ENCODE measurements around the gene MTCL1. TPM values are rescaled to one million over a fixed set of nuclear protein-coding genes. Genes with fewer than 3 reads are reported as not detected.

Gene MTCL1
- total RNA-seq, 1 experiment from 2014 or later = 22.7 TPM

- H3K4me3 ChIP-seq (replicated peaks in 1 of 2; ENCODE audit: low read depth in 1 of 2, low read length in 2 of 2) = no peak overlapping the region
- DNase-seq (ENCODE audit: low read depth, low spot score) = no peak
- peaks cover 17 to 36% of the 10 kb centered on the region in 2 experiments; a peak in 3 of 4 replicates for H3K4me1 ChIP-seq (ENCODE audit: control insufficient read depth in 1 of 2, insufficient read depth in 2 of 2, low read length in 2 of 2)
- TF ChIP-seq YY1 (IDR thresholded peaks at IDR 0.05; ENCODE audit: extremely low read depth, insufficient replicate concordance, low read depth, low read length) (no peak), ZBTB33 (IDR thresholded peaks at IDR 0.05; ENCODE audit: extremely low read depth, insufficient replicate concordance, low read length) (no peak), EGR1 (IDR thresholded peaks at IDR 0.05; ENCODE audit: low read depth) (no peak), EZH2 (IDR thresholded peaks at IDR 0.05) (no peak), SP1 (IDR thresholded peaks at IDR 0.05; ENCODE audit: low read depth) (no peak), RAD21 (IDR thresholded peaks at IDR 0.05; ENCODE audit: low read depth) (no peak), MAX (IDR thresholded peaks at IDR 0.05) (no peak), CTCF (IDR thresholded peaks at IDR 0.05 in 2 of 3, conservative IDR thresholded peaks at IDR 0.05 in 1 of 3; ENCODE audit: borderline replicate concordance in 1 of 3, insufficient read depth in 1 of 3, low read depth in 2 of 3, low read length in 2 of 3) (no peak), ELF1 (IDR thresholded peaks at IDR 0.05; ENCODE audit: borderline replicate concordance, low read depth) (no peak), CBX3 (IDR thresholded peaks at IDR 0.05; ENCODE audit: low read depth) (no peak), ZFX (IDR thresholded peaks at IDR 0.05) (no peak), CEBPB (IDR thresholded peaks at IDR 0.05; ENCODE audit: low read depth) (no peak), ATF3 (IDR thresholded peaks at IDR 0.05) (no peak), POLR2A (IDR thresholded peaks at IDR 0.05; ENCODE audit: borderline replicate concordance, extremely low read depth, insufficient read depth, insufficient read length) (no peak), POLR2AphosphoS5 (IDR thresholded peaks at IDR 0.05; ENCODE audit: low read depth, low read length) (no peak), ZNF274 (IDR thresholded peaks at IDR 0.05; ENCODE audit: low read depth, low read length) (no peak), FOSL1 (IDR thresholded peaks at IDR 0.05; ENCODE audit: low read depth) (no peak), SIN3A (IDR thresholded peaks at IDR 0.05; ENCODE audit: low read depth) (no peak), TCF7L2 (IDR thresholded peaks at IDR 0.05; ENCODE audit: borderline replicate concordance, extremely low read depth, insufficient read depth, insufficient read length) (no peak), JUND (IDR thresholded peaks at IDR 0.05) (no peak)
- H3K9me3 ChIP-seq (ENCODE audit: control insufficient read depth in 1 of 2, insufficient read depth in 1 of 2, low read depth in 1 of 2, low read length in 2 of 2) = no peaks in the 10 kb centered on the region
- ChIA-PET CTCF (no interaction called here), POLR2A (no interaction called here), RAD21 (ENCODE audit: low non-redundant PET in 1 of 2, low total read pairs in 2 of 2, uncharacterized antibody in 2 of 2, unreplicated experiment in 2 of 2) (no interaction called here)
- no peaks in the 10 kb centered on the region for H3K27me3 ChIP-seq (ENCODE audit: insufficient read depth, low read length)
- H3K79me2 ChIP-seq (ENCODE audit: insufficient read depth, low read length) = peaks cover 14% of the 10 kb centered on the region
- H3K36me3 ChIP-seq (ENCODE audit: control insufficient read depth in 1 of 2, insufficient read depth in 2 of 2, low read length in 2 of 2) = no peaks in the 10 kb centered on the region; a peak in 1 of 4 replicates
- H4K20me1 ChIP-seq (ENCODE audit: insufficient read depth) = no peaks in the 10 kb centered on the region
- no peak overlapping the region for H2AFZ ChIP-seq (ENCODE audit: low read depth, low read length, poor library complexity, severe bottlenecking)
- no peak for ATAC-seq
- H3K9ac ChIP-seq (ENCODE audit: low read length) = no peak overlapping the region
- H3K9me2 ChIP-seq (ENCODE audit: insufficient read depth) = no peaks in the 10 kb centered on the region
- intact Hi-C loops (cut with micrococcal nuclease) = no loop called here
- no peak overlapping the region for H3K27ac ChIP-seq (ENCODE audit: low read depth, low read length)
- H3K4me2 ChIP-seq (ENCODE audit: low read length) = no peak overlapping the region
- BruUV-seq (replicated peaks) = no TSS peak
Observed at GRCh38 chr18:8702668-8703067, 2.7 kb upstream of the MTCL1 start.

Data from HCT116 (cell line).